AG08395 (cell line): ENCODE data around the gene CDK2AP2.

Experiments
- DNase-seq: peaks from one replicate; pipeline ENCODE4 v3.0.0; 2012; ENCODE audit warnings: mixed read lengths, low spot score

CDK2AP2 gene

DNA sequence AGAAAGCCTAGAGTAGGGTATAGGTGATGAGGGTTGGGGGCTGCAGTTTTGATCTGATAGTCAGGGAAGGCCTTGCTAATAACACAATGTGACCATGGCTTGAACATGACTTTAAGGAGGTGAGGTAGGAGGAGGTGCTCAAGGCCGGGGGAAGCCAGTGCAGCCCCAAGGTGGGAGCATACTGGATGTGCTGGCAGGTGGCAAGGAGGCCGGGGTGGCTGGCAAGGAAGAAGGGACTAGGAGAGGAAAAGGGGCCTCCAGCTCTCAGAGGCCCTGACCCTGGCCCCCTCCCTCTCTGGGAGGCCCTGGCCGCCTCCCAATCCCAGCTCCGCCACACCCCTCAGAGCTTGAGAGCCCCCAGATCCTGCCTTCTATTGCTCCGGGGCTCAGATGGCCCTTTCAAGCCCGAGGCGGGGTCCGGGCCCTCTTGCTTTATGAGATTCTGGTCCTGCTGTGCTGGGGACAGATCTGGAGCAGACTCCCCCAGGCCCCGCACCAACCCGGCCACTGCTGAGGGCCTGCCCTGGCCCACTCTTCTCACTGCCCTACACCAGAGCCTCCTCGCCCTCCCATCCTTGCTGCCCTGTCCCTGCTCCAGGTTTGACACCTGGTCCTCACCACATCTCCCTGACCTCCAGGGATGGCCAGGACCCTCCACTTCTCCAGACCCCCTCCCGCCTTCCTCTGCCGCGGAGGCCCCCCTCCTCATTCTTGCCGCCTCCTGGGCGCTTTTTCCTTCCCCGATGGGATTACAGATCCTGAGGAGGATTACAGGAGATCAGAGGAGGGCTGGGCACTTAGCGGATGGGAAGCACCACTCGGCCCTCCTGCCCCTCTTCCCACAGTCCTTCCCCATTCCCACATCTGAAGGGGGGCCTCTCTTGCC, 4.6 kb downstream of the CDK2AP2 start:
- no peak for DNase-seq

DNA sequence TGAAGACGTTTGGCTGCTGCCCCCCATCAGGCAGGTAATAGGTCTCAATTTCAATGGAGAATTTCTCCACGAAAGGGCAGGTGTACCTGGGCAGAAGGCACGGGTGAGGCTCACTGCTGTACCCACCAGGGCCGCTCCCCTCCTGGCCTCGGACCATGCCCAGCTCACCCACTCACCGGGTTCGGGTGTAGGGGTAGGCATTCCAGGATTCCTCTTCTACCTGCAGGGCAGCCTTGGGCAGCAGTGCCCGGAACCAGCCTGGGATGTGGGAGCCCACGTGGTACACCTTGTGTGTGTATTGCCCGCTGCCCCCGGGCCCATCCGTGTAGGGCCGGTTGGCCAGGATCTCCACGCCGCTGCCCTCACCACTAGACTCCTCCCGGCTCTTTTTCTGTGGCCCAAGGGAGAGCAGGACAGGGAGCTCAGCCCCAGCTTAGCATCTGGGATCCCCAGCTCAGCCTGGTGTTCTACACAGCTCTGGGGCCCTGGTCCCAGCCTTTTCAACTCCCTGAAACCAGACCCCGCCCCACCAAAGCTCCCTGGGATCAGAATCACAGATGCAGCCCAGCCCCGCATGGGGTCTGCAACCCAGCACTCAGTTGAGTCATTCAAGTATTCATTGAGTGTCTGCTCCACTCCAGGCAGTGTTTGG, 5.5 kb downstream of the CDK2AP2 start:
- DNase-seq = no peak

DNA sequence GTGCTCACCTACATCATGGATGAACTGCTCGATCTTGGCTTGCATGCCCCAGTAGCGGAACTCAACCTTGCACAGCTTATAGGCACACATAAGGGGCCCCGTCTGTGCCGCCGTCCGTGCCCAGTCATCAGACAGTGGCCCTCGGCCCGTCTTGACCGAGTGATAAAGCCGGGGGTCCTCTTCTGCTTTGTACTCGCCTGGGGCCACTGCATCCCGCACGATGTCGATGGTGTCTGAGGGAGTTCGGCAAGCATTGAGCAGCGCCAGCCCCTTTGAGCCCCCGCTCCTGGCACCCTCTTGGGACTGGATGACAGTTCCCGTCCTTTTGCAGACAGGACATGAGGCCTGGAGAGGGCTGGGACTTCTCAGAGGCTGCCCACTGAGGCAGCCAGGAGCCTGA, 6.1 kb downstream of the CDK2AP2 start:
- no peak for DNase-seq

DNA sequence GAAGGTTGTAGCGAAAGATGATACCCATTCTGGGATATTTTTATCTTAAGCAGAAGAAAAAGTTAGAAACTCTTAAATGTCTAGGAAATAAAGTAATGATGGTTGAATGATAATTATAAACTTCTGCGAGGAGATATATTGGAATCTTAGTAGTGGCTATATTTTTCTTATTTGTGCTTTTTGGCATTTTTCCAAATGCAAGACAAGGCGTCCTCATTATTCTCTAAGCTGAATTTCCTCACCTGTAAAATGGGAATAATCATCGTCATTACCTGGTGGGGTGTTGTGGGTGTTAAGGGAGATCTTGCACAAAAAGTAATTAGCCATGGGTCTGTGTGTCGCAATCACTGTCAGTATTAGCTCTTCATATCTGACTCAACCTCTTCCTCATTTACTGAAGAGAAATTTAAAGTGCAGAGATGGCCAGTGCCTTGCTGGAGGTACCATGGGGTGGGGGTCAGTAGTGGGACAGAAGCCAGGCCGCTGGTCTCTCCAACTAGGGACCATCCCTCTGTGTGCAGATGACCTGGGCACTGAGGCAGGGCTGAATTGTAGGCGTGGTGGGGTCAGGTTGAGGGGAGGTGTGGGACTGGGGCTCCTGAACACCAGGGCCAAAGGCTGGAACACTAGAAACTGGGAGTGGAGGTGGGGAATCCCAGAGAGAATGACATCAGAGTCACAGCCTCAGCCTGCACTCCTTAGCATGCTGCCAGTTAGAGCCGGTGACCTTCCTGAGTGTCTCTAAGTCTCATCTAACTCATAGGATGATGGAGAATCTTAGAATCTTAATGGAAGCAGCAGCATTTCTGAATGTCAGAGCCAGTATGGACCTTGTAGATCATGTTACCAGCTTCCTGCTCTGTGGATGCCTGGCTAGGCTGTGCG, 6.9 kb downstream of the CDK2AP2 start:
- no peak for DNase-seq

DNA sequence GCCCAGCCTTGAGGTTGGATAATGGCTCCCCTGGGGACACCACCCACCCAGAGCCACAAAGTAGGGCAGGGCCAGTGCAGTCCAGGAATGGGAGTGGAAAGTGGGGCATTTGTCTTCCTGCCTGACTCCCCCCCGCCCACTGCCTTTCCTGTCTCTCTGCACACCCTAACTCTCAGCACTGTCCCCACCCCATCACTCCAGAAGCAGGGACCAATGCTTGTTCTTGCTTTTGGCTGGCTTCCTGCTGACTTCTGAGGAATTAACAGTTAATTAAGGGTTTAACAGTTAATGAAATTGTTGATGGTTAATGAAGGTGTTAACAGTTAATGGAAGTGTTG, 7.5 kb downstream of the CDK2AP2 start:
- DNase-seq = no peak

DNA sequence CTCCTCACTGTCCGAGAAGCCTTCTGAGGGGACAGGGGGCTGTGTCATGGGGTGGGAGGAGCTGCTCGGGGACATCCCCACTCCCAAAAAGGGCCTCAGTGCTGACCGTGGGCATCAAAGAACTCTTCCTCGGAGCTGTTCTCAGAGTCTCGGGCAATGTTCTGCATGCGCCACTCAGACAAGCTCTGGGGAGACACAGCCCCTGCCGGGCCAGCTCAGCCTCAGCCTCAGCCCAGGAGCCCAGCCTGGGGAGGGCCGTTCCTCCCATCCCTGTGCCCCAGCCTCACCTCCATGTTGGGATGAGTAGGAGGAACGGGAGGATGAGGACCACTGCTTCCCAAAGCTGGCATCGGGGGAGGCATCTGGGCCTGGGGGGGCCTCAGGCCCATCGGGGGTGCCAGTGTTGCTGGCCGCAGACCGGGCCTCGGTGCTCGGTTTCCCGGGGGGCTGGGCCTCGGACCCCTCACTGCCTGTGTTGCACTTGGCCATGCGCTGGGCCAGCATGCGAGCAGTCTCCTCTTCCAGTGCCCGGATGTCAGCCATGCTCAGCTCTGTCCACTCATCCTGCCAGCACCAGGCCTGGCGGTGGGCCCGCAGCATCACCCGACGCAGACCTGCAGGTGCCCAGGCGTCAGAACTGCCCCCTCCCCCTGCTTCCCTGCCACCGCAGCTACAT, 8.0 kb downstream of the CDK2AP2 start:
- no peak for DNase-seq

DNA sequence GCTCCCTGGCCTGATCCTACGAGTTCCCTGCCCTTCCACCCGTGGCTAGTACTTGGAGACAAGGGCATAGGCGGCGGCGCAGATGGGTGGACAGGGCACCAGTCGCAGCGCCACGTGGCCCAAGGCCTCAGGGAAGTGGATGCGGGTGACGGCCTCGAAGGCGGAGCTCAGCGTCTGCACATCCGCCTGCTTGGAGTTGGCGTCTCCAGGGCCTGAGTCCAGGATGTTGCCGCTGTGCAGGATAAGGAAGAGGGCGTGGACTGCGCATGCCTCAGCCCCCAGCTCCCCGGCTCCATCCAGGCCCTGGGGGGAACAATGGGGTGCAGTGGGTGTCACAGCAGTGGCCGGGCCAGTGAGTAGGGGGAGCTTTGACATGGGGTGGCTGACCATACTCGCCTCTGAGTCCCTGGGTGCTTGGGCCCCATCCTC, 9.4 kb downstream of the CDK2AP2 start:
- no peak for DNase-seq

DNA sequence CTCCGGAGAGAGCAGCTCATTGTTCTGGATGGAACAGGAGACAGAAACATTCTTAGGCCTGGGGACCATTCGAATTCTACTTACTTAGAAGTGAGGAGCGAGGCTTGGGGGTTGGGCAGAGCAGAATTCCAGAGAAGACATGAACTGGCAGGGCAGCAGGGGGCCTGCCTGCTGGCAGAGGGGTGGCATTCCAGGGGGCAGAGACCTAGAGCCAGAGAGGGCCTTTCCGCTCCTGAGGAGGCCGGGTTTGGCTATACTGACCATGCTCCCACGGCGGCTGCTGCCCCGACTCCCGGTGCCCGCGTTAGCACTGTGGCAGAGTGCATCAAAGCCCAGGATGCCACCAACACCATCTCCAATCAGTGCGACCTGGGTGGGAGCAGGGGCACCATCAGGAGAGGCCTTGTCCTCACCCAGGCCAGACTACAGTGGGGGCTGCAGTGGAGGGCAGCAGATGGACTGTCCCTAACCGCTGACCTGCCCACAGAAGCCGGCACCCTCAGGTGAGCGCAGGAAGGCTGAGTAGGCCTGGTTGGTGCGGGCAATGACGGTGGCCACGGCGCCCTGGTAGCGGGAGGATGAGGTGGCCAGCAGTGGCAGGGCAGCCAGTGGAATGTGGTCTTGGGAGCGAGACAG, 10.2 kb downstream of the CDK2AP2 start:
- no peak for DNase-seq

DNA sequence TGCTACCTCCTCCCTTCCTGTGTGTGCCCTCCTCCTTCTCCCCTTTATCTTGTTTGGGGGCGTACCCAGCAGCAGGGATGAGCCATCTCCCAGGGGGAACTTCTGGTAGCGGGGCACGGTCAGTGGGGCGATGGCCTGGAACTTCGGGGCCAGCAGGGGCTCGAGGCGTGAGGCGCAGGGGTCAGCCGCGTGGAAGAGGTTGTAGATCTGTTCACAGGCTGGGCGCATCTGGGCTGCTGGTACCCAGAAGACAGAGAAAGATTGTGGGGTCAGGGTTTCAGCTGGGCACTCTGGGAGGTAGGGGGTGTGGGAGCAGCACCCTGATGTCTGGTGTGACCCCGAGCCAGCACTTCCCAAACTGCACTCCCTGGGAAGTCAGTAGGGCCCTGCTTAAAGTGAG, 11.8 kb downstream of the CDK2AP2 start:
- DNase-seq = no peak

DNA sequence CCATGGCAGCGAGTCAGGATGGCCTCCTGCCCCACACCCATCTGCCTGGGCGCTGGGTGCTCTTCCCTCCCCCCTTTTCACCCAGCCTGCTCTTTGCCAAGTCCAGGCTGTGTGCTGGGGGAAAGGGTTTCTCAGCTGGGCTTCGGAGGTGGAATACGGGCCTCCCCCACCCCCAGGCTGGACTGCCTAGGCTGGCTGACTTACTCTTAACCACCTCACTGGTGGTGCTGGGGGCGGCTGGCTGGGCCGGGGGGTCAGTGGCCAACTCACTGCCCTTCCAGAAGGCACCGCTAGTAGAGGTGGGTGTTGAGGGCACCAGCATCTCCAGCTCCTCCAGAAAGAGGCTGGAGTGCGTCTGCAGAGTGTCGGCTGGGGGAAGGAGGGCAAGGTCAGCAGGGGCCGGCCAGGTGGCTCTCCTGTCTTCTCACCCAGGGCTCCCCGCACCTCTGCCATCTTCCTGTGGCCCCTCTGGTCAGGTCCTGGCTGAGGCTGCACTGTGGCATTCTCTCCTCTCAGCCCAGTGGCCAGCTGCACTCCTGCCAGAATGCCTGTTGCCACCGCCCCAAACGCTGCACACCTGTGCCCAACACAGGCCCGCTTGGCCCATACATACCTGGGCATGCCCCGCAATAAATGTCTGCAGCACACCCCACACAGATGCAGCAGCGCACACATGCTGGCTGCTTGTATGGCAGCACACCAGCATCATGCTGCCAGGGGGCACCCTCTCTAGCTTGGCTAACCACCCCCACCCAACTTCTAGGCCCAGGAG, 12.5 kb downstream of the CDK2AP2 start:
- DNase-seq = no peak

DNA sequence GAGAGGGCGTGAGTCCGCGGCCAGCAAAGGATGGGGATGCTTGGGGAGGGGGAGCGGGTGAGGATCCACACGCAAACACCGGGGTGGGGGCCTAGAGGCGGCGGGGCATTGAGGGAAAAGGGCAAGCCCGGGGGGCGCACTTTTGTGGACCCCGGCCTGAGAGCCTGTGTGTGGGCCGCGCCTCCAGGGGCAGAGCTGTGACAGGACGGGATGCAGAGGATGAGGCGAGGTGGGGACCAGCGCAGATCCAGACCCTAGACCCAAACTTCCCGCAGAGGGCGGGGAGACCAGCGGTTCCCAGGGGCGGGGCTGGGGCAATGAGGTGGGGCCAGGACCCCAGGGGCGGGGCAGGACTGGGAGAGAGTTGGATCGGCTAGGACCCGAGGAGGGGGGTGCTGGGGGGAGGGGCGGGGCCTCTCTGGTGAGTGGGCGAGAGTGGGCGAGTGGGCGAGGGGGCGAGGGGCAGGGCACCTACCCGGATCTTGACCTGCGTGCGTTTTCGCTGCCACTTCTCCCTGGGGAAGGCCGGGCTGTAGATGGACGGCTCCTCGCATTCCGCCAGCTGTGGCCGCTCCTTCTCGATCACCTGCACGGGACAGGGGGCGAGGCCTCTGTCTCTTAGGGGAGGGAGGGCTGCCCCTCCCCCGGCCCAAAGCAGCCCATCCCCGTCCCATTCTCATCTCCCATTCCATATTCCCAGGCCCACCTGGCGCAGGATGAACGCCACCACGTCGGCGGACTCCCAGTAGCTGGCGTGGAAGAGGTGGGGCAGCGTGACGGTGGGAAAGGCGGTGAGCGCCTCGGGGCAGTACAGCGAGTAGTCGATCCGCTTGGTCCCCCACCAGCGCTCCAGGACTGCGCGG, 13.4 kb downstream of the CDK2AP2 start:
- no peak for DNase-seq

DNA sequence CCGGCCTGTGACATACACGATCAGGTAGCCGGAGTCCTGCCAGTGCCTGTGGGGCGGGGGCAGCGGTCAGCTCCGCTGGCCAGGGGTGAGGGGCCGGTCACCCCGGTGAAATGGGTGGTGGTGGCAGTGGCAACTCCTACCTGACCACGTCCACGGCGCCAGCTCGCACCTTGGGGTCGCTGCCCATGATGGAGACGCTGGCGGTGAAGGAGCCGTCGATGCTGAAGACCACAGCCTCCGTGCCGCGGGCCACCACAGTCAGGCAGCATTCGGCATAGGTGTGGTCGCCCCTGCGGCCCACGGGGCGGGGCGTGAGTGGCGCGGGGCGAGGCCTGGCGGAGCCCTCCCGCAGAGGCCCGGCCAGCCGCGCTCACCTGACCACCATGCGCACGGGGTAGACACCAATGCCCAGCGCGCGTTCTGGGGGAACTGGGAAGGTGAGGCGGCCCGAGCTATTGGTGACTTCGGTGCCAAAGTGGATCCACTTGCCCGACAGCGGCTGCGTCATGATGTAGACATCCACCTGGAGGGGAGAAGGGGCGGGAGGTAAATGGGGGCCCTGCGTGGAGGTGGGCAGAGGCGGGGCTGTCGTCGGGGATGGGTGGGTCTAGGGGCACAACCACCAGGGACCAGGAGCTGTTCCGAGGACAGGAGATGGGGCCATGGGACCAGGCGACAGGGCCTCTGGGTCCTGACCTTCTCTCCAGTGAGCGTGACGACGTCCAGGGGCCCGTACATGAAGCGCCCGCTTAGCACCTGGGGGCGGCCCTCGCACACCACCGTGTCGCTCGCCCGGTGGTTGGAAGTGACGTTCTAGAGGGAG, 14.2 kb downstream of the CDK2AP2 start:
- DNase-seq = no peak

DNA sequence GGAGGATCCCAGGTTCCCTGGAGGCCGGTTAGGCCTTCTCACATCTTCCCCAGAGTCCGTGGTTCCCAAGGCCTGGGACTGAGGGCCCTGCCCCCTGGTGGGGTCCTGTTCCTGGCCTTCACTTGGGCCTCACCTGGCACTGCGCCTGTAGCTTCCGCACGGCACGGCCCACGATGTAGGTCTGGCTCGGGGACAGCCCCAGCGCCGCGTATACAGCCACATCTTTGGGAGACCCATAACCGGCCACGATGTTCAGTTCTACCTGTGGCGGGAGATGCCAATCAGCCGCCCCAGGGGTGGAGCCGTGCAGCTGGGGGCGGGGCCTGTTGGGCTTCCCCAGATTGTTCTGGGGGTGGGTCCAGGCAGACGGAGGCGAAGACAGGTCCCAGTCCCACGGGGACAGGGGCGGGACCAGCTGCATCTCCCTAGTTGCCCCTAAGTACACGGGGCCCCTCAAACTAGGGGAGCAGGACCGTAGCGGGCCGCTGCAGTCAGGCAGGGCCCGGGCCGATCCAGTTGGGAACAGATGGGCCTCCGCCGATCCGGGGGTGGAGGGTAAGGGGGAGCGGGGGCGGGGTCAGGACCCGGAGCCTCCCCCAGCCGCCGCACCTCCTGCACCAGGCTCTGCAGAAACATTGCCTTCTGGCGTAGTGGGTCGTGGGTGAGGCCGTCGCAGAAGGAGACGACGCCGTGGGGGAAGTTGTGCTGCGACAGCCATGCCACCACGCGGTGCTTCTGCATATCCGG, 15.0 kb downstream of the CDK2AP2 start:
- DNase-seq = no peak

DNA sequence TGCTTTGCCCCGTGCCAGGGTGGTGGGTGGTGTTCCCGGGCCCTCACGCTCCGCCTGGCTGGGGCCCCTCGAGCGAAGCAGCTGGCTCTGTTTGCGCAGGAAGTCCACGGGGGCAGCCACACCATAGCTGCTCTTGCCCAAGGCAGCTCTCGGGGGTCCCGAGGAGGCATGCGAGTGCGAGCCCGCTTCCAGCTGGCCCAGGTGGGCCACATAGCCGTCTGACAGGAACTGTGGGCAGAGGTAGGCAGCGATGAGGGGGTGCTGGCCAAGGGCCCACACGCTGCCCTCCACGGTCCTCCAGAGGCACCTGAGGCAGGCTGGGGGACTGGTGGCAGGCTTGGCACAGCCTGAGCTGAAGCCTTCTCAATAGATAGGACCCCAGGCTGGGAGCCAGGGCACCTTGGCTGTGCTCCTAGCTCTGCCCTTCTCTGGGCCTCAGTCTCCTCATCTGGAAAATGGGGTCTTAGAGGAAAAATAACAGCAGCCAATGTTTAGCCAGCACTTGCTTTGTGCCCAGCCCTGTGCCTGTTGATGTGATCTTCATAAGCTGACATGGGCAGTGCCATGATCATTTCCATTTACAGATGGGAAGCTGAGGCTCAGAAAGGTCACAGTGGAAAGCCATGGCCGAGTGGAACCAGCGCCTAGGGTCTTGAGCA, 15.8 kb downstream of the CDK2AP2 start:
- DNase-seq = no peak

DNA sequence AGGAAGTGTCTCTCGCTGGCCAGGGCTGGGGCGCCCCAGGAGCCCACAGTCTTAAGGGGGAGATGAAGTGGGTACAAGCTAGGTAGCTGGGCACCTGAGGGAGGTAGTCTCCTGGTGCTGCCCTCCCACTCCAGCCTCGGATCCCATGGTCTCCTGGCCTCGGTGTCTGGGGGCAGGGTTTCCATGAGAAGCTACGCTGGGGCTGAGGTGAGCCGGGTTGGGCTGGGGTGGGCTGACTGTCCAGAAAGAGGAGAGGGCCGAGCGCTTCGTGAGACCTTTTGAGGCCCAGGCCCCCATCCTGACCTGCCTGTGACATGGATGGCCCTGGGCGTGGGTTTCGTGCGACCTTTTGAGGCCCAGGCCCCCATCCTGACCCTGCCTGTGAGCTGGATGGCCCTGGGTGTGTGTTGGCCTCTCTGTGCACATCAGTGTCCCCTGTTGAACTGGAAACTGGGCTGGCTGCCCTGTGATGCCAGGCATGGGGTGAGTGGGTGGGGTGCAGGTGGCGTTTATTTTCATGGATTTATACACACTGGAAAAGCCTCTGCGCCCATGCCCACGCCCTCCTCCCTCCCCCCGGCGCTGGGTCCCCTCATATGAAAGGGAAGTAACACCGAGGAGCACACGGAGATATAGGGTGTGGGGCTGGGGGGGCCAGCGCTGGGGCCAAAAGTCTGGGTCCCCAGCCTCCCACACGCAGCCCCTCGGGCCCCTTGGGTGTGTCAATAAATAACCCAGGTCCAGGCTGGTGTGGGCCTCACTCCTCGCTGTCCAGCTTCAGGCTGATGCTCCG, 16.5 kb downstream of the CDK2AP2 start:
- DNase-seq = no peak

DNA sequence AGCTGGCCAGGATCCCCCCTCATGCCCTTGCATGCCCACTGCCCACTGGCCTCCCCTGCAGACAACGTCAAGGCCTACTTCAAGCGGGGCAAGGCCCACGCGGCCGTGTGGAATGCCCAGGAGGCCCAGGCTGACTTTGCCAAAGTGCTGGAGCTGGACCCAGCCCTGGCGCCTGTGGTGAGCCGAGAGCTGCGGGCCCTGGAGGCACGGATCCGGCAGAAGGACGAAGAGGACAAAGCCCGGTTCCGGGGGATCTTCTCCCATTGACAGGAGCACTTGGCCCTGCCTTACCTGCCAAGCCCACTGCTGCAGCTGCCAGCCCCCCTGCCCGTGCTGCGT, 17.3 kb downstream of the CDK2AP2 start:
- DNase-seq = no peak
